Measurements from ENCODE around the gene ZMYND8.
"Not testable (repeated sequence)": the region's sequence is repeated elsewhere in the genome, so short reads cannot be mapped to it uniquely, and the experiment has no call there.

The ZMYND8 gene

GRCh38 chr20:47267621-47268020 lies 88.9 kb downstream of the ZMYND8 start:
- no peak for TF ChIP-seq CTCF (IDR thresholded peaks at IDR 0.05; ENCODE audit: extremely low read depth, missing control alignments)
- DNase-seq (ENCODE audit: low spot score) = no peak

GRCh38 chr20:47266847-47267515 lies 89.5 kb downstream of the ZMYND8 start:
- DNase-seq (ENCODE audit: low spot score) = no peak
- no peak for TF ChIP-seq CTCF (IDR thresholded peaks at IDR 0.05; ENCODE audit: extremely low read depth, missing control alignments)

GRCh38 chr20:47265984-47266383 lies 90.5 kb downstream of the ZMYND8 start:
- TF ChIP-seq CTCF (IDR thresholded peaks at IDR 0.05; ENCODE audit: extremely low read depth, missing control alignments) = no peak
- DNase-seq (ENCODE audit: low spot score) = no peak

GRCh38 chr20:47265214-47265613 lies 91.3 kb downstream of the ZMYND8 start:
- DNase-seq (ENCODE audit: low spot score) = no peak
- no peak for TF ChIP-seq CTCF (IDR thresholded peaks at IDR 0.05; ENCODE audit: extremely low read depth, missing control alignments)

GRCh38 chr20:47264137-47264769 lies 92.2 kb downstream of the ZMYND8 start:
- DNase-seq (ENCODE audit: low spot score) = not testable (repeated sequence)

GRCh38 chr20:47263465-47264084 lies 92.9 kb downstream of the ZMYND8 start:
- no peak for DNase-seq (ENCODE audit: low spot score)
- no peak for TF ChIP-seq CTCF (IDR thresholded peaks at IDR 0.05; ENCODE audit: extremely low read depth, missing control alignments)

GRCh38 chr20:47263080-47263464 lies 93.4 kb downstream of the ZMYND8 start:
- DNase-seq (ENCODE audit: low spot score) = no peak
- no peak for TF ChIP-seq CTCF (IDR thresholded peaks at IDR 0.05; ENCODE audit: extremely low read depth, missing control alignments)

All from GM20000 (cell line).